ENCODE measurements around the gene HYAL1. TPM values are rescaled to one million over a fixed set of nuclear protein-coding genes. Genes with fewer than 3 reads are reported as not detected.
"Not testable (repeated sequence)": the region's sequence is repeated elsewhere in the genome, so short reads cannot be mapped to it uniquely, and the experiment has no call there.

Gene HYAL1
- total RNA-seq, 1 experiment from 2014 or later, result 1.4 TPM

DNA sequence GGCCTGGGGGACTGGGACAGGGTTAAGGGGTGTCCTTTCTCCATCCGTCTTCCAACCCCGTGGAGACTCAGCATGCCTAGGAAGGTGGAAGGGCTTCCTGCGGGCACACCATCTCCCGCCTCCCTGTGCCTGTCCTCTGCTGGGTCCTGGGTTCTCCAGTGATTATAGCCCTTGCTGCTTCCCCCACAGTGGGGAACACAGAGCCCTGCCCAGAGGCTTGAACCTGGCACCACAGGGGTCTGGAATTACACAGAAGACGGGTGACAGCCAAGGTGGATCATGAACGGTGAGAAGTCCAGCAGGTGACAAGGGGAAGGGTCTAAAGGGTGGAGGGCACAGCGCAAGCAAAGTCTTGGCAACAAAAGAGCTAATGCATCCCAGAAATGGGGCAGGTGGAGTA is 40.6 kb downstream of the HYAL1 start:
- DNase-seq (ENCODE audit: low spot score), result no peak

DNA sequence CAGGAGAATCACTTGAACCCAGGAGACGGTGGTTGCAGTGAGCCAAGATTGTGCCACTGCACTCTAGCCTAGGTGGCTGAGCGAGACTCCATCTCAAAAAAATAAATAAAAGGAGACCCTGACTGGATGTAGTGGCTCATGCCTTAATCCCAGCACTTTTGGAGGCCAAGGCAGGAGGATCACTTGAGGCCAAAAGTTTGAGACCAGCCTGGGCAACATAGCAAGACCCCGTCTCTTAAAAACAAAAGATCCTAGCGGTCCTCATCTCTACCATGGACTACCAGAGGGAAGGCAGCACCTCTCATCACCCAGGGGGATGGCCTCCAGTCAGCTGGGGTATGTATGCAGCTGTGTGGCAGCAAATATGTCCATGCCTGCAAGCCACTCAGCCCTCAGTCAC is 41.2 kb downstream of the HYAL1 start:
- DNase-seq (ENCODE audit: low spot score), result not testable (repeated sequence)

DNA sequence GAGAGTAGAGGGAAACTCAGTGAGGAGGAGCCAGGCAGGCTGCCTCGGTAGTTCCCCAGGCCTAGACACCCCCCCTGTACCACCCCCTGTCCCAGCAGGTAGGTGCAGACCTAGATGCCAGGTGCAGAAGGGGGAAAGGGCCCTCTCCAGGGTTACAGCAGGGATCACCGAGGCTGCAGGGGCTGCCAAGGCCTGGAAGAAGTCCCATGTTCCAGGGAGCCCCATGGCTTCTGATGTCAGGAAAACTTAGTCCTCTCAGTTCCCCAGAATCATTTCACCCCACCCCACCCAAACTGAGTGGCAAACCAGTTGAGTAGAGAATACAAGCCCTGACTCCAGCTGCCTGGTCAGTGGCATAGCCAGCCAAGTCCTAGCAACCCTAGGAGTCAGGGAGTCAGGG is 41.9 kb downstream of the HYAL1 start:
- DNase-seq (ENCODE audit: low spot score), result no peak

DNA sequence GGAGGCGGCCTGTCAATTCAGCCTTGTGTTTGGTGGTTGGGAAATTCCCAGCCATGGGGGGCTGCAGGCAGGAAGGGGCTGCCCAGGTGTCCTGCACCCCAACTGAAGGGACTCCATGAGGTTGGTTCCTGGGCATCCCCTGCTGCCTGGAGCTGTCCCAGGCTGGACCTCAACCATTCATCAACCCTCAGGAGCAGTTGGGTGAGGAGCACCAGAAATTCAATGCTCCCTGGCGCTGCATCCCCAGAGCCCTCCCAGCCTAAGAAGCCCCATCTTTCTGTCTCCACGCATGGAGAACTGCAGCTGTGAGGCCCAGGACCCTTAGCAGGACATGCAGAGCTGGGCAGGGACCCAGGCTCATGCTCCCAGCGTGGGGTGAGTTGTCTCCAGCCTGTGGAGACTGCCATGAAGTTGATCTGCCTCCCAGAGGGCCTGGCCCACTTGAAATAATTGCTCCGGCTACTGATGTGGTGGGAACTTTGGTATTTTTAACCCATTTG is 42.4 kb downstream of the HYAL1 start:
- no peak for DNase-seq (ENCODE audit: low spot score)

DNA sequence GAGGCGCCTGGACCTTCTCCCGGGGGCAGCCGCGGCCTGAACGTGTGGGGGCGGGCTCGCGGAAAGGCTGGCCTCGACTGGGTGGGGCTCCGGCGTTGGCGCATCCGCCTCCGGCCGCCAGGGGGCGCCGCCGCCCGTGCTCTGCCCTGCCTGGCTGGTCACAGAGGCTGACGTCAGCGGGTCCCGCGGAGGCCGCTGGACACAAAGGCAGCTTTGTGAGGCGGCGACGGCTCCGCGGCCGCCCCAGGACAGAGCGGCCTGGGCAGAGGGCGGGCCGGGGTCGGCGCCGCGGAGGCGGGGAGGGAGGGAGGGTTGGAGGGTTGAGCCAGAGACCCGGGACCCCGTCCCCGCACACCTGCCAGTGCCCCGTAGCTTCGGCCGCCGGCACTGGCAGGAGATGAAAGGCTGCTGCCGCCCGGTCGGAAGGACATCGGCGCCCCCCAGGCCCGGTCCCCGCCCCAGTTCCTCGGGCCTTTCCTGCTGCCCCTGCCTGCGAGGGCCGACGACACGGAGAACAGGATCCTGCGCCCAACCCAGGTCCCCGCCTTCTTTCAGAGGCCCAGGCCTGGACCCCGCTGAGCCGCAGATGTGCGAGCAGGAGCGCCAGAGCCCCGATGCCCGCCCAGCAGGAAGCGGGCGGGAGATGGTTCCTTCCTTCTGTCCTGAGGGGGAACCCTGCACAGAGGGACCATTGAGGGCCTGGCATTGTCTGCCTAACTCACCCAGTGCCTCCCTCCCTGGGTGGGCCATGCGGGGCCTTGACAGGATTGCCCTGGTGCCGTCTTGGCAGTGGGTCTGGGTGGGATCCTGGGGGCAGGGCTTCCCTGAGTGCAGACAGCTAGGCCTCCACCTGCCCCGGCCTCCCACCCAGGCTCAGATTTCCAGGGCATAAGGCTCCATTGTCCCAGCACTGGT is 43.1 kb downstream of the HYAL1 start:
- peak; percentile 82 for DNase-seq (ENCODE audit: low spot score)

DNA sequence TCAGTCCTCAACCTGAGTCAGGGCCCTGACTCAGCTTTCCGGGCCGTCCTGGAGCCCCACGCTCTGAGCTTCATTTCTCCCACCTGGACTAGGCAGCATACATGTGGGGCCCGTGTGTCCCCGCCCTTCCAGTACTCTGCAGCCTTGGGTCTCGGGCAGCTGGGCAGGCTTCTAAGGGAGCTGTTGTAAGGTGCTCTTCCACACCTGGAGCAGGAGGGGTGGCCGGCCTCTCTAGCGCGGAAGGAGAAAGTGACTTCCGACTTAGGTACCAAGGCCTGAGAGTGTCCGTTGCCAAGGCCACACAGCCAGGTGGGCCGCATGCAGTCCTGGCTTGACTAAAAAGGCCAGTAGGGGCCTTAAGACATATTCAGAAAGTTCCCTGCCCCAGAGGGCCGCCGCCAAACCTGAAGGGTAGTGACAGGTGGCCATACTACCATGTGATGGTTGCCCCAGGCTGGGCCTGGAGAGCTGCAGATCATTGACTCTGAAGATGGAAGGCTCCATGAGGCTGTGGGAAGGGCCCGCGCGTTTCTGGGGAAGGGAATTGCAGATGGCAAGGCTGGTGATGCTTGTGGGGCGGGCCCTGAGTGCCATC is 43.8 kb downstream of the HYAL1 start:
- DNase-seq (ENCODE audit: low spot score), result no peak

DNA sequence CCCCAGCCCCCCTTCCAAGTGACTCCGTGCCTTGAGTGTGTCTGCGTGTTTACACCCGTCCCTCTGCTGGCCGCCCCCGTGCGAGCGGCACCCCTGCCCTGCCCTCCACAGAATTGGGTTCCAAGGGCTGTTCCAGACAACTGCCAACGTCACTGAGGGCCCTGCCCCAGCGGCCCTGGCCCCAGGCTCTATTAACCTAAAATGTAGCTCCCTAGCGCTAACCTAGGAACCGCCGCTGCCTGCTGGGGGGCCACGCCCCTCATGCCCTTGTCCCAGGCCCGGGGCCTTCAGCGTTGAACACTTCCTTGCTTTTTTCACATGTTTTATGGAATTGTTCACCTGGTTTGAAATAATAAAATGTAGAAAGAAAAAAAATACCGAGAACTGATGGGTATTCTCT is 44.4 kb downstream of the HYAL1 start:
- no peak for DNase-seq (ENCODE audit: low spot score)

DNA sequence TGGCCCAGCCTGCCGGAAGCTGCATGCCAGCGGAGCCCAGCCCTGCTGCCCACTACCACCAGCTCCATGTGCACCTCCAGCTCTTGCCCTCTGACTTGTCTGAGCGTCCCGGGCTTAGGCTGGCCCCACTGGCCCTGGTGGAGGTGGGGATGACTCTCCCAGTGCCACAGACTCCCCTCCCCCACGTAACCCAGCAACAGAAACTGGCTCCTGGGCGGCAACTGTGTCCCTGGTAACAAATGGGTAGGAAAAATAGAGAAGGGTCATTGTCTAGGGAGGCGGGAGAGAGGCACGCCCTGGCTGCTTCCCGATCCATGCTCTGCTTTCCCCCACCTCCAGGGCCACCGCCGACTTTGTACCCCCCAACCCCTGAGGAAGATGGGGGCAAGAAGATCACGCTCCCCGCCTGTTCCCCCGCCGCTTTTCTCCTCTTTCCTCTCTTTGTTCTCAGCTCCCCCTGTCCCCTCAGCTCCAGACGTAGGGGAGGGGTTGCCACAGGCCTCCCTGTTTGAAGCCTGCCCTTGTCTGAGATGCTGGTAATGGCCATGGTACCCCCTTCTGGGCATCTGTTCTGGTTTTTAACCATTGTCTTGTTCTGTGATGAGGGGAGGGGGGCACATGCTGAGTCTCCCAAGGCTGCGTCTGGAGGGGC is 45.2 kb downstream of the HYAL1 start:
- DNase-seq (ENCODE audit: low spot score), result no peak

DNA sequence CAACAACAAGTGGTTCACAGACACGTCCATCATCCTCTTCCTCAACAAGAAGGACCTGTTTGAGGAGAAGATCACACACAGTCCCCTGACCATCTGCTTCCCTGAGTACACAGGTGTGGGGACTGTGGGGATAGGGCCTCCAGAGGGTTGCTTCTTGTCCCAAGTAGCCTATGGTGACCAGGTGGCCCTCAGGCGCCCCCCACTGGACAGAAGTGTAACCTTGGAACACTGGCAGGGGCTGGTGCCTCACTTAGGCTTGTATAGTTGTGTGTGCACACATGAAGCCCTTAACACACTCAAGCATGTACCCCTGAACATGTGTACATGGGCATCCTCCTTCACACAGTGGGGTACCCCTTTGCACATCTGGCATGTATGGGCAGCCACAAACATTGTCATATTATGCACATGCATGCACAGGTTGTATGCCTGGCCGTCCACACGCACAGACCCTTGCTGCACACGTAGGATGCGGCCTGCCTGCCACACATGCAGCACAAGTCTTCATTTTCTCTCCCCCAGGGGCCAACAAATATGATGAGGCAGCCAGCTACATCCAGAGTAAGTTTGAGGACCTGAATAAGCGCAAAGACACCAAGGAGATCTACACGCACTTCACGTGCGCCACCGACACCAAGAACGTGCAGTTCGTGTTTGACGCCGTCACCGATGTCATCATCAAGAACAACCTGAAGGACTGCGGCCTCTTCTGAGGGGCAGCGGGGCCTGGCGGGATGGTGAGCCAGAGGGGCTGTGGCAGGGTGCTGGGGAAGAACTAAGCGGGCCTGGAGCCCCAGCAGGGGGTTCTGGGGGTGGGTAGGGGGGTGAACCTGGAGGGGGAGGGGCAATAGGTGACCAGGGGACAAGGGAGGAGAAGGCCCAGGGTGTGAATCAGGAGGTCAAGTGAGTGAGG is 46.1 kb downstream of the HYAL1 start:
- DNase-seq (ENCODE audit: low spot score), result peak; percentile 61

DNA sequence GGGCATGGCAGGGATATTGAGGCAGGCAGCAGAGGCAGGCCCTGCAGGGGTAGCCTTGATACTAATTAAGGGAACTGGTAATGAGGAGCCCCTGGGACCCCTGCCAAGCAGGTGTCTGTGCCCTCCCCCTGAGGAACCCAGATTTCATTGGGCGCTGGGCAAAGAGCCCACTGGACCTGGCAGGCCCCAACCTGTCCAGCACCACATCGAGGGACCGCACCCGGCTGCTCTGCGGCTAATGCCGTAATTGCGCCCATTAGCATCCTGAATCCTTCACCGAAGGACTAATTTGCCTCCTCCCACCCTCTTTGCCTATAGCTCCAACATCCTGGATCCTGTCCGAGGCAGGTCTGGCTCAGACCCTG is 48.1 kb downstream of the HYAL1 start:
- no peak for DNase-seq (ENCODE audit: low spot score)

DNA sequence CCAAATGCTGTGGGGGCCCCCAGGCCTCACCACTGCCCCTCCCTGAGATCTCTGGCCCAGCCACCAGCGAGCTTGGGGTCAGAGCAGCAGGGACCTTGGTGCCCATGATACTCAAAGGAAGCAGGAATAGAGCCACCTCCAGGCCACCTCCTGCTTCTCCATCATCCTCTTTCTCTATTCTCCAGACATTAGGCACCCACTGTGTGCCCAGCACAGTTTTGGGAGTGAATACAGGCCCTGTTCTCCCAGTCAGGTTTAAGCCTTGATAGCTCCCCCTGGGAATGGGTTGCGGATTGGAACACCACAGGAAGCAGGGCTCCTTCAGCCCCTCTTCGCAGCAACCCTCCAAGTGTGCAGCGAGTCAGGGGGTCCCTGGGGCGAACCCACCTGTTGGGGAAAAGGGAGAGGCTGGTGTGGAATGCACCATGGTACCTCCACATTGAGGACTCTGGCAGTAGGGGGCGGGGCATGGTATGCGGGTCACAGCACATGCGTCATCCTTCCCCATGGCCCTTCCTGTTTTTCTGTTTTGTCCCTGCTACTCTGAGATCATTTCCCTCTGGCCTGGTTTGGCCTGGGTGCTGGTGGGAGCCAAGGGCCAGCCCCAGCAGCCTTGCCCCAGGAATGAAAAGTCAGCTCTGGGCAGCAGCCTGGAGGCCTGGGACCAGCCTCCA is 48.7 kb downstream of the HYAL1 start:
- no peak for DNase-seq (ENCODE audit: low spot score)

DNA sequence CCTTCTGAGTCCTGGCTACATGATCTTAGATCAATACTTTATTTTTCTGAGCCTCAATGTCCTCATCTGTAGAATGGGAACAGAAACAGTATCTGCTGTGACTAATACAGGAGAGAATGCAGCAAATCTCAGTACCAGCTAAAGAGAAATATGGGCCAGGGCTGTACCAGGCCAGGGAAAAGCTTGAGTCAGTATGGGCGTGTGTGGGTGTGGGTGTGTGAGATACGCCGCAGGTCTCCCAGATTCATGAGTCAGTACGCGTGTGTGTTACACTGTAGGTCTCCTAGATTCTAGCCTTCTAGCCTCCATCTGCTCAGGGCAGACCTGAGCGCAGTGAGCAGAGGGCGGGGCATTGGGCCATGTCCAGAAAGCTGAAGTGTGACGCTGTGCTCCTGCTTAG is 52.2 kb downstream of the HYAL1 start:
- no peak for DNase-seq (ENCODE audit: low spot score)

DNA sequence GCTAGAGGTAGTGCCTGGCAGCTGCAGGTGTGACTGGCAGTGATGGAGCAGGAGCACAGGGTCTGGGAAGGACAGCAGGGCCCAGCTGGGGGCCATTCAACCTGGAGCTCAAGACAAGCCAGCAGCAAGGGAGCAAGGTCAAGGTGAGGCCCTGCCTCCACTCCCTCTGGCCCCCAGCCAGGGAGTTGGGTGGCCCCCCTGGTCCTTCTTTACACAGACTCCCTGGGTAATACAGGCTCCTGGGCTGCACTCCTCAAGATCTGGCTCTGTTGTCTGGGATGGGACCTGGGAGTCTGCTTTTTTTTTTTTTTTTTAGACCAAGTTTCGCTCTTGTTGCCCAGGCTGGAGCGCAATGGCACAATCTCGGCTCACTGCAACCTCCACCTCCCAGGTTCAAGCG is 52.9 kb downstream of the HYAL1 start:
- no peak for DNase-seq (ENCODE audit: low spot score)

Other genes with a start within 250 kb of the HYAL1 start
- 33.5 and 35.8 TPM in 2 replicates for gene RBM5, start 214.7 kb downstream of the HYAL1 start, total RNA-seq (2014; rRNA removed; shearing (Covaris generic))
- gene SEMA3F, start 148.2 kb downstream of the HYAL1 start, total RNA-seq (2014; rRNA removed; shearing (Covaris generic)), result 14.6 and 16.5 TPM in 2 replicates
- 0.18 TPM in 1 of 2 replicates, not detected in the other for gene GNAT1, start 112.0 kb downstream of the HYAL1 start, total RNA-seq (2014; rRNA removed; shearing (Covaris generic))
- gene SLC38A3, start 98.3 kb downstream of the HYAL1 start, total RNA-seq (2014; rRNA removed; shearing (Covaris generic)), result 0.70 TPM in 1 of 2 replicates, not detected in the other
- gene GNAI2, start 67.4 kb downstream of the HYAL1 start, total RNA-seq (2014; rRNA removed; shearing (Covaris generic)), result 167 and 168 TPM in 2 replicates
- gene SEMA3B, start 34.4 kb downstream of the HYAL1 start, total RNA-seq (2014; rRNA removed; shearing (Covaris generic)), result 87.7 and 94.2 TPM in 2 replicates
- gene LSMEM2, start 24.5 kb downstream of the HYAL1 start, total RNA-seq (2014; rRNA removed; shearing (Covaris generic)), result not detected in 2 replicates
- gene IFRD2, start 11.1 kb downstream of the HYAL1 start, total RNA-seq (2014; rRNA removed; shearing (Covaris generic)), result 175 and 177 TPM in 2 replicates
- gene HYAL3, start 4.2 kb downstream of the HYAL1 start, total RNA-seq (2014; rRNA removed; shearing (Covaris generic)), result 8.3 and 12.7 TPM in 2 replicates
- gene NAA80, start 4.2 kb downstream of the HYAL1 start, total RNA-seq (2014; rRNA removed; shearing (Covaris generic)), result 14.2 and 15.3 TPM in 2 replicates
- gene HYAL2, start 19.2 kb upstream of the HYAL1 start, total RNA-seq (2014; rRNA removed; shearing (Covaris generic)), result 81.4 and 82.6 TPM in 2 replicates
- gene TUSC2, start 24.6 kb upstream of the HYAL1 start, total RNA-seq (2014; rRNA removed; shearing (Covaris generic)), result 66.8 and 69.2 TPM in 2 replicates
- gene RASSF1, start 37.3 kb upstream of the HYAL1 start, total RNA-seq (2014; rRNA removed; shearing (Covaris generic)), result 24.2 and 30.2 TPM in 2 replicates
- gene ZMYND10, start 42.2 kb upstream of the HYAL1 start, total RNA-seq (2014; rRNA removed; shearing (Covaris generic)), result 0.48 TPM in 1 of 2 replicates, not detected in the other
- 30.0 and 30.7 TPM in 2 replicates for gene NPRL2, start 47.2 kb upstream of the HYAL1 start, total RNA-seq (2014; rRNA removed; shearing (Covaris generic))
- gene CYB561D2, start 47.3 kb upstream of the HYAL1 start, total RNA-seq (2014; rRNA removed; shearing (Covaris generic)), result 42.5 and 46.0 TPM in 2 replicates
- gene TMEM115, start 55.9 kb upstream of the HYAL1 start, total RNA-seq (2014; rRNA removed; shearing (Covaris generic)), result 35.8 and 36.2 TPM in 2 replicates
- 0.33 and 0.42 TPM in 2 replicates for gene CACNA2D2, start 200.1 kb upstream of the HYAL1 start, total RNA-seq (2014; rRNA removed; shearing (Covaris generic))

Data from HT-29 (cell line).